ENCODE measurements around the gene PCDH15.

GRCh38 chr10:53894145-53894544, 906.9 kb downstream of the PCDH15 start:
- TF ChIP-seq CTCF (conservative IDR thresholded peaks at IDR 0.05; ENCODE audit: low read length) (no peak), EZH2phosphoT487 (IDR thresholded peaks at IDR 0.05; ENCODE audit: borderline replicate concordance, low read depth, low read length) (no peak)

Data from OCI-LY7 (cell line).